Mesenchymal stem cell (in vitro differentiated cells and primary cell): Measurements from ENCODE around the gene C2CD3.

Experiments used
- DNase-seq: peaks from one replicate; pipeline ENCODE4 v3.0.0-alpha.2; 2013
- H2AFZ ChIP-seq: one replicate; pipeline ENCODE4 v1.6.1; 2013; ENCODE audit warnings: low read depth, mild to moderate bottlenecking, control low read depth, inconsistent platforms, low read length, moderate library complexity
- H2AK5ac ChIP-seq: 2 replicates; pipeline ENCODE4 v1.6.1; 2013; ENCODE audit warnings: low read length, moderate library complexity, mild to moderate bottlenecking, inconsistent platforms; ENCODE audit not compliant: severe bottlenecking
- H2BK120ac ChIP-seq: one replicate; pipeline ENCODE4 v1.6.1; 2013; ENCODE audit warnings: low read depth, mild to moderate bottlenecking, inconsistent platforms, low read length, moderate library complexity
- H2BK12ac ChIP-seq, 2 experiments: one replicate each; pipeline ENCODE4 v1.6.1; 2013; ENCODE audit warnings: inconsistent platforms in 2 of 2, low read length in 2 of 2, mild to moderate bottlenecking in 2 of 2, moderate library complexity in 2 of 2, control low read depth in 1 of 2
- H2BK15ac ChIP-seq: one replicate; pipeline ENCODE4 v1.6.1; 2013; ENCODE audit warnings: mild to moderate bottlenecking, low read depth, inconsistent platforms; ENCODE audit not compliant: poor library complexity, severe bottlenecking
- H2BK5ac ChIP-seq: 2 replicates; pipeline ENCODE4 v1.6.1; 2013; ENCODE audit warnings: low read depth, mild to moderate bottlenecking, low read length, control low read depth, inconsistent platforms; ENCODE audit not compliant: poor library complexity, severe bottlenecking
- H3K14ac ChIP-seq, 2 experiments: one replicate each; pipeline ENCODE4 v1.6.1; 2013; ENCODE audit warnings: inconsistent platforms in 2 of 2, low read length in 2 of 2, control low read depth in 1 of 2, mild to moderate bottlenecking in 1 of 2, moderate library complexity in 1 of 2
- H3K18ac ChIP-seq, 2 experiments: one replicate each; pipeline ENCODE4 v1.6.1; 2013; ENCODE audit warnings: inconsistent platforms in 2 of 2, low read length in 2 of 2, control low read depth in 1 of 2, low read depth in 1 of 2, mild to moderate bottlenecking in 1 of 2
- H3K23ac ChIP-seq, 2 experiments: one replicate each; pipeline ENCODE4 v1.6.1; 2013; ENCODE audit warnings: inconsistent platforms in 2 of 2, low read length in 2 of 2, mild to moderate bottlenecking in 2 of 2, moderate library complexity in 2 of 2, control low read depth in 1 of 2
- H3K27ac ChIP-seq: 2 replicates; pipeline ENCODE4 v1.5.1; 2013; ENCODE audit warnings: mild to moderate bottlenecking, moderate library complexity, low read length, control low read depth, inconsistent platforms; ENCODE audit not compliant: poor library complexity, severe bottlenecking
- H3K27me3 ChIP-seq, 2 experiments: 2 replicates each; pipeline versions ENCODE4 v1.6.1 to v1.7.0; 2013; ENCODE audit warnings: low read length in 2 of 2, mild to moderate bottlenecking in 2 of 2, moderate library complexity in 2 of 2, control low read depth in 1 of 2, inconsistent platforms in 1 of 2; ENCODE audit not compliant: control insufficient read depth in 1 of 2, insufficient read depth in 1 of 2
- H3K36me3 ChIP-seq, 2 experiments: 2 replicates each; pipeline versions ENCODE4 v1.6.1 to v1.7.0; 2013; ENCODE audit warnings: low read length in 2 of 2, control low read depth in 1 of 2, inconsistent platforms in 1 of 2, low read depth in 1 of 2, mild to moderate bottlenecking in 1 of 2; ENCODE audit not compliant: insufficient read depth in 2 of 2, control insufficient read depth in 1 of 2
- H3K4ac ChIP-seq, 2 experiments: one replicate each; pipeline ENCODE4 v1.6.1; 2013; ENCODE audit warnings: inconsistent platforms in 2 of 2, low read length in 2 of 2, mild to moderate bottlenecking in 2 of 2, moderate library complexity in 2 of 2, control low read depth in 1 of 2, low read depth in 1 of 2
- H3K4me1 ChIP-seq: 2 replicates; pipeline ENCODE4 v1.6.1; 2013; ENCODE audit warnings: low read depth, low read length, control low read depth; ENCODE audit not compliant: control insufficient read depth, insufficient read depth
- H3K4me2 ChIP-seq: 2 replicates; pipeline ENCODE4 v1.6.1; 2013; ENCODE audit warnings: low read length, mild to moderate bottlenecking, inconsistent platforms; ENCODE audit not compliant: poor library complexity, severe bottlenecking
- H3K4me3 ChIP-seq, 2 experiments: 2 replicates each; pipeline versions ENCODE4 v1.5.1 to v1.7.0; 2013; ENCODE audit warnings: low read length in 2 of 2, mild to moderate bottlenecking in 2 of 2, control low read depth in 1 of 2, low read depth in 1 of 2; ENCODE audit not compliant: insufficient read depth in 1 of 2
- H3K79me1 ChIP-seq: replicated peaks from 2 replicates; pipeline ENCODE4 v1.6.1; 2013; ENCODE audit warnings: mild to moderate bottlenecking, control low read depth, low read length, inconsistent platforms; ENCODE audit not compliant: poor library complexity, severe bottlenecking
- H3K9ac ChIP-seq: 2 replicates; pipeline ENCODE4 v1.7.0; 2013; ENCODE audit warnings: mild to moderate bottlenecking, low read length, moderate library complexity
- H3K9me3 ChIP-seq: 2 replicates; pipeline ENCODE4 v1.7.0; 2013; ENCODE audit warnings: mild to moderate bottlenecking, low read length; ENCODE audit not compliant: control insufficient read depth
- H4K8ac ChIP-seq: one replicate; pipeline ENCODE4 v1.6.1; 2013; ENCODE audit warnings: inconsistent platforms, mild to moderate bottlenecking, low read length, moderate library complexity
- H4K91ac ChIP-seq: one replicate; pipeline ENCODE4 v1.6.1; 2013; ENCODE audit warnings: mild to moderate bottlenecking, low read length, inconsistent platforms
- WGBS: methylation state at CpG from one replicate; pipeline ENCODE4 v1.1.7; 2013; ENCODE audit warnings: mixed read lengths; 5-methylcytosine and 5-hydroxymethylcytosine counted together

The C2CD3 gene

GRCh38 chr11:74005721-74006517 lies 164.9 kb downstream of the C2CD3 start:
- no peak overlapping the region for H2BK5ac ChIP-seq
- no peak overlapping the region for H2BK120ac ChIP-seq
- H2AK5ac ChIP-seq, result no peak overlapping the region
- no peak overlapping the region for H3K9ac ChIP-seq
- no peak overlapping the region for H3K4me2 ChIP-seq
- H3K27ac ChIP-seq, result no peak overlapping the region
- H4K91ac ChIP-seq, result no peak overlapping the region
- no peak overlapping the region for H3K23ac ChIP-seq
- H4K8ac ChIP-seq, result no peak overlapping the region
- no peak overlapping the region for H3K4me3 ChIP-seq
- no peak overlapping the region for H3K18ac ChIP-seq
- no peak overlapping the region for H2BK12ac ChIP-seq
- peaks cover 26 to 49% of the 10 kb centered on the region in 2 experiments for H3K36me3 ChIP-seq
- H3K79me1 ChIP-seq, result no peaks in the 10 kb centered on the region
- H3K4me1 ChIP-seq, result no peaks in the 10 kb centered on the region
- H3K14ac ChIP-seq, result peak overlapping the region in 1 of 2 experiments; percentile 9
- H2AFZ ChIP-seq, result no peak overlapping the region
- H3K27me3 ChIP-seq, result no peaks in the 10 kb centered on the region
- H3K4ac ChIP-seq, result no peak overlapping the region
- no peak for DNase-seq
- no peaks in the 10 kb centered on the region for H3K9me3 ChIP-seq
- WGBS, result 99% methylated on average over 29 of the region's 29 CpGs
- no peak overlapping the region for H2BK15ac ChIP-seq

GRCh38 chr11:74004759-74005615 lies 165.8 kb downstream of the C2CD3 start:
- Histone ChIP-seq H3K18ac (no peak overlapping the region), H4K91ac (no peak overlapping the region), H2BK15ac (no peak overlapping the region)

GRCh38 chr11:74004046-74004695 lies 166.6 kb downstream of the C2CD3 start:
- H2BK15ac ChIP-seq, result no peak overlapping the region
- H3K4me3 ChIP-seq, result no peak overlapping the region
- 95% methylated on average over 5 of the region's 6 CpGs for WGBS

More at GRCh38 chr11:74004759-74005615, 165.8 kb downstream of the C2CD3 start:
- Histone ChIP-seq H3K27me3 (no peaks in the 10 kb centered on the region), H3K79me1 (no peaks in the 10 kb centered on the region), H3K4me1 (no peaks in the 10 kb centered on the region), H3K23ac (peak overlapping the region in 1 of 2 experiments; percentile 19), H3K4me3 (no peak overlapping the region), H3K4me2 (no peak overlapping the region), H2BK120ac (no peak overlapping the region), H2AFZ (no peak overlapping the region), H4K8ac (no peak overlapping the region), H3K36me3 (peaks cover 26 to 44% of the 10 kb centered on the region in 2 experiments), H2BK5ac (no peak overlapping the region), H3K4ac (no peak overlapping the region), H3K9me3 (no peaks in the 10 kb centered on the region), H2BK12ac (no peak overlapping the region), H2AK5ac (no peak overlapping the region), H3K27ac (no peak overlapping the region), H3K9ac (no peak overlapping the region), H3K14ac (no peak overlapping the region)
- WGBS, result 79% methylated on average over 11 of the region's 11 CpGs
- no peak for DNase-seq

GRCh38 chr11:74002832-74003231 lies 168.0 kb downstream of the C2CD3 start:
- no peak overlapping the region for H2BK15ac ChIP-seq
- no peak overlapping the region for H3K27ac ChIP-seq
- H3K9me3 ChIP-seq, result no peaks in the 10 kb centered on the region
- H2BK120ac ChIP-seq, result no peak overlapping the region
- no peak overlapping the region for H2BK5ac ChIP-seq
- no peak overlapping the region for H4K8ac ChIP-seq
- no peak overlapping the region for H3K18ac ChIP-seq
- H4K91ac ChIP-seq, result no peak overlapping the region
- H3K36me3 ChIP-seq, result peaks cover 26 to 36% of the 10 kb centered on the region in 2 experiments
- no peak overlapping the region for H3K9ac ChIP-seq
- 100% methylated on average over 3 of the region's 4 CpGs for WGBS
- DNase-seq, result no peak
- H3K27me3 ChIP-seq, result no peaks in the 10 kb centered on the region
- H3K4me1 ChIP-seq, result peaks cover 2% of the 10 kb centered on the region
- no peak overlapping the region for H2AK5ac ChIP-seq
- H3K4me2 ChIP-seq, result no peak overlapping the region
- no peak overlapping the region for H3K14ac ChIP-seq
- H3K4ac ChIP-seq, result no peak overlapping the region
- no peak overlapping the region for H3K4me3 ChIP-seq
- H2AFZ ChIP-seq, result no peak overlapping the region
- H2BK12ac ChIP-seq, result no peak overlapping the region
- H3K79me1 ChIP-seq, result no peaks in the 10 kb centered on the region
- no peak overlapping the region for H3K23ac ChIP-seq

More at GRCh38 chr11:74004046-74004695, 166.6 kb downstream of the C2CD3 start:
- Histone ChIP-seq H3K4me2 (no peak overlapping the region), H3K9me3 (no peaks in the 10 kb centered on the region), H4K8ac (no peak overlapping the region), H3K14ac (no peak overlapping the region), H3K4ac (no peak overlapping the region), H3K27ac (no peak overlapping the region), H3K9ac (no peak overlapping the region), H2BK5ac (no peak overlapping the region), H3K23ac (no peak overlapping the region), H3K36me3 (peaks cover 26 to 44% of the 10 kb centered on the region in 2 experiments), H2BK12ac (no peak overlapping the region), H4K91ac (no peak overlapping the region), H2AFZ (no peak overlapping the region), H3K4me1 (peaks cover 2% of the 10 kb centered on the region), H3K18ac (no peak overlapping the region), H3K27me3 (no peaks in the 10 kb centered on the region), H2BK120ac (no peak overlapping the region), H2AK5ac (no peak overlapping the region), H3K79me1 (no peaks in the 10 kb centered on the region)
- no peak for DNase-seq
